Breast epithelium (tissue), 4 donors: ENCODE data around the gene ANKS1A. TPM values are rescaled to one million over a fixed set of nuclear protein-coding genes. Genes with fewer than 3 reads are reported as not detected.
A peak's percentile ranks its signal among the peaks of the same experiment; 100 is the strongest.

Experiments
- DNase-seq, 2 donors: peaks; one replicate each; pipeline ENCODE4 v3.0.0-alpha.2; 2019; ENCODE audit warnings: low spot score in 2 of 2
- H3K27ac ChIP-seq, 2 donors: fragments of 200-600 bp; sonication (generic) in 1 of 2; one replicate each; pipeline ENCODE4 v1.5.1; 2016 to 2019; ENCODE audit warnings: mild to moderate bottlenecking in 1 of 2
- H3K27me3 ChIP-seq, 2 donors: fragments of 200-600 bp; sonication (generic) in 1 of 2; one replicate each; pipeline versions ENCODE4 v1.5.1 to v1.6.0; 2017 to 2019; ENCODE audit warnings: control low read depth in 1 of 2, mild to moderate bottlenecking in 1 of 2
- H3K36me3 ChIP-seq: fragments of 200-600 bp; one replicate; pipeline ENCODE4 v1.5.1; 2019
- H3K4me1 ChIP-seq, 2 donors: fragments of 200-600 bp; sonication (generic); one replicate each; pipeline ENCODE4 v1.5.1; 2016 to 2019; ENCODE audit warnings: control low read depth in 1 of 2
- H3K4me3 ChIP-seq, 3 donors: fragments of 200-600 bp; sonication (generic); 1 replicate in 2 of 3; 2 replicates in 1 of 3; pipeline ENCODE4 v1.5.1; 2016 to 2019; ENCODE audit warnings: mild to moderate bottlenecking in 3 of 3, moderate library complexity in 2 of 3
- H3K9me3 ChIP-seq, 2 donors: fragments of 200-600 bp; sonication (generic) in 1 of 2; one replicate each; pipeline ENCODE4 v1.5.1; 2016 to 2019; ENCODE audit warnings: control low read depth in 1 of 2
- CTCF ChIP-seq, 3 donors: fragments of 450-650 bp; IDR thresholded peaks; one replicate each; pipeline ENCODE4 v1.5.1; 2016 to 2017; ENCODE audit warnings: antibody characterized with exemption in 3 of 3, mild to moderate bottlenecking in 3 of 3, moderate library complexity in 3 of 3
- POLR2A ChIP-seq: fragments of 450-650 bp; IDR thresholded peaks from one replicate; pipeline ENCODE4 v1.6.1; 2016; ENCODE audit warnings: antibody characterized with exemption, mild to moderate bottlenecking, moderate library complexity
- POLR2AphosphoS5 ChIP-seq, 3 donors: sonication (generic); formaldehyde crosslinking; IDR thresholded peaks; one replicate each; pipeline ENCODE4 v1.6.1; 2017; ENCODE audit warnings: antibody characterized with exemption in 3 of 3
- intact Hi-C: fragments of 100-400 bp; cut with DNase I; formaldehyde crosslinking; loops from one replicate; pipeline ENCODE4 v1.15.1; 2023; ENCODE audit warnings: low total_unique reads
- total RNA-seq, 3 donors: library from RNA; depleted of rRNA; stranded (reverse); fragments of >200 nt; gene quantifications; one replicate each; pipeline ENCODE4 v1.1.0, GENCODE V29; 2016

ANKS1A gene
- total RNA-seq, 3 donors from 2014 or later = 18.2 to 26.5 (median 23.4) TPM

GRCh38 chr6:35025232-35026188 lies 136.5 kb downstream of the ANKS1A start:
- no peak overlapping the region for H3K4me3 ChIP-seq

GRCh38 chr6:35026434-35027222 lies 137.6 kb downstream of the ANKS1A start:
- H3K9me3 ChIP-seq = no peaks in the 10 kb centered on the region
- peaks cover 5 to 6% of the 10 kb centered on the region in 2 donors for H3K4me1 ChIP-seq
- TF ChIP-seq CTCF (IDR thresholded peaks at IDR 0.05) (no peak), POLR2A (no peak), POLR2AphosphoS5 (IDR thresholded peaks at IDR 0.05) (no peak)
- H3K27ac ChIP-seq = peak overlapping the region in 1 of 2 donors; percentile 33
- intact Hi-C loops = no loop called here
- H3K36me3 ChIP-seq = no peaks in the 10 kb centered on the region
- H3K27me3 ChIP-seq = no peaks in the 10 kb centered on the region
- no peak for DNase-seq
- no peak overlapping the region for H3K4me3 ChIP-seq

More at GRCh38 chr6:35025232-35026188, 136.5 kb downstream of the ANKS1A start:
- TF ChIP-seq POLR2A (no peak), CTCF (IDR thresholded peaks at IDR 0.05) (no peak)
- H3K36me3 ChIP-seq = no peaks in the 10 kb centered on the region
- intact Hi-C loops = no loop called here
- DNase-seq = no peak
- peaks cover 5 to 6% of the 10 kb centered on the region in 2 donors for H3K4me1 ChIP-seq
- H3K9me3 ChIP-seq = no peaks in the 10 kb centered on the region
- H3K27me3 ChIP-seq = no peaks in the 10 kb centered on the region
- peak overlapping the region; percentile 17 to 39 for H3K27ac ChIP-seq

DNA sequence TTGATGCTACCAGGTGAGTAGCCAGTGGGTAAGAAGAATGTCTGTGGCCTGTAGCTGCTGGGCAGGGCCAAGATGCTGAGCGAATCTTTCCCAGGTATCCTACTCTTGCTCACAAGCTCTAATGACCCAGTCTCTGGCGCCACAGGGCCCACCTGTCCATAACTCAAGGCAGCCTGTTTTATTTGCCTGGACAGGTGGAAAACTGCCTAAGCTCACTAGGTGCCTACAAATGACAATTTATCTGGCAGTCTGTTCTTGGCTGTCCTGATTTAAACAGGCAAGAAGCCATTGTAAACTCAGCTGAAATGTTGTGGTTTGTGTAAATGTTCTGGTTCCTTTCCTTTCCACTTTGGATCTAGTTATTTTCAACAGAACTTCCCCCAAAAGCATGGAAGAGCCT lies 138.8 kb downstream of the ANKS1A start:
- H3K27me3 ChIP-seq = no peaks in the 10 kb centered on the region
- peak overlapping the region; percentile 19 to 33 for H3K27ac ChIP-seq
- peaks cover 5 to 6% of the 10 kb centered on the region in 2 donors for H3K4me1 ChIP-seq
- H3K4me3 ChIP-seq = no peak overlapping the region
- no peaks in the 10 kb centered on the region for H3K36me3 ChIP-seq
- no peaks in the 10 kb centered on the region for H3K9me3 ChIP-seq
- no peak for TF ChIP-seq POLR2AphosphoS5 (IDR thresholded peaks at IDR 0.05)
- no peak for TF ChIP-seq POLR2A
- no peak for TF ChIP-seq CTCF (IDR thresholded peaks at IDR 0.05)
- DNase-seq = no peak
- intact Hi-C loops = no loop called here

- TF ChIP-seq POLR2A (no peak), POLR2AphosphoS5 (IDR thresholded peaks at IDR 0.05) (no peak), CTCF (IDR thresholded peaks at IDR 0.05) (no peak)
- no peaks in the 10 kb centered on the region for H3K9me3 ChIP-seq
- DNase-seq = no peak
- H3K36me3 ChIP-seq = no peaks in the 10 kb centered on the region
- intact Hi-C loops = no loop called here
- H3K4me1 ChIP-seq = peaks cover 5 to 6% of the 10 kb centered on the region in 2 donors
- H3K27me3 ChIP-seq = no peaks in the 10 kb centered on the region
- no peak overlapping the region for H3K4me3 ChIP-seq
- no peak overlapping the region for H3K27ac ChIP-seq
Measured at GRCh38 chr6:35028781-35029769, 140.0 kb downstream of the ANKS1A start.
